AG20443 (cell line): ENCODE results near the gene PTPRZ1.

Source experiments
- DNase-seq: peaks from one replicate; pipeline ENCODE4 v3.0.0; 2012; ENCODE audit warnings: low spot score, mixed read lengths

Gene PTPRZ1

GRCh38 chr7:121954803-121955202 lies 81.8 kb downstream of the PTPRZ1 start:
- peak; percentile 40 for DNase-seq

DNA sequence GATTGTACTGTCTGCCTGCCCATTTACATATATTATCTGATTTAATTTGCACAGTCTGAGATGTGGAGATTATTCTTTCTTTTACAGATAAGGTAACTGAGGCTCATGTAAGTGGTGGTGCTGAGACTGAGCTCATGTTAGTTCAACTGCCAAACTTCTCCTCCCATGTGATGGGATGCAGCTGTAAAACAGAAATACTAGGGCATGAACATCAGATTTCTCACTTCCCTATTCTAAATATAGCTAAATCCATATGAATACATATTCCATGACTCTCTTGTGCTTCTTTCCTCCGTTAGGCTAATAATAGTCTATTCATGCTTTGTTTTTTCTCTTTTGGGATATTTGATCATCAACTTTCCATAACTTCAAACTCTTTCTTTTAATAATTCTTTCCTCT lies 84.7 kb downstream of the PTPRZ1 start:
- DNase-seq: no peak

- DNase-seq: no peak
Observed at GRCh38 chr7:121960678-121961077, 87.7 kb downstream of the PTPRZ1 start.

GRCh38 chr7:121961089-121961867 lies 88.3 kb downstream of the PTPRZ1 start:
- peak; percentile 78 for DNase-seq

GRCh38 chr7:121966276-121966934 lies 93.4 kb downstream of the PTPRZ1 start:
- DNase-seq: no peak

GRCh38 chr7:121966935-121967332 lies 94.0 kb downstream of the PTPRZ1 start:
- DNase-seq: no peak

DNA sequence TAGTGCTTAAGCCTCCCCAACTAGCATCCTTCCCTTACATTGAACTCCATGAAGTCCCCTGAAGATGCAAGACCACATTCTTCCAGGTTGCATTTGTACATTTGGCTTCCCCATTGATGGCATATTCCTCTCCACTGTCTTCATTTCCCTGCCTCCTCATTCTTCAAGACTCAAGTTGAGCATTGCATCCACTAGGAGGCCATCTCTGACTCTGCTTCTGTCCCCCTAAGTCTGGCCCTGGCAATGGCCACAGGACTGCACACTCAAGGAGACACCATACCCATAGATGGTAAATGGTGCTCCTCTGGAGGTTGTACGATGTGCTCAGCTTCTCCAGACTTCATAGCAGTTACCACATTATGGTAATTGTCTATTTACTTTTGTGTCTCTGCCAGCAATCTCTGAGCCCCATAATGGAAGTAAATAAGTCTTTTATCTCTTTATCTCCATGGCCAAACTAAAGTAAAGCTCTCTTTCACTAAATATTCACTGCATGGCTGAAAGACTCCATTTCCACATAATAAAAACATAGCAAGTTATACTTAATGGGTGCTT lies 112.6 kb downstream of the PTPRZ1 start:
- DNase-seq: no peak

DNA sequence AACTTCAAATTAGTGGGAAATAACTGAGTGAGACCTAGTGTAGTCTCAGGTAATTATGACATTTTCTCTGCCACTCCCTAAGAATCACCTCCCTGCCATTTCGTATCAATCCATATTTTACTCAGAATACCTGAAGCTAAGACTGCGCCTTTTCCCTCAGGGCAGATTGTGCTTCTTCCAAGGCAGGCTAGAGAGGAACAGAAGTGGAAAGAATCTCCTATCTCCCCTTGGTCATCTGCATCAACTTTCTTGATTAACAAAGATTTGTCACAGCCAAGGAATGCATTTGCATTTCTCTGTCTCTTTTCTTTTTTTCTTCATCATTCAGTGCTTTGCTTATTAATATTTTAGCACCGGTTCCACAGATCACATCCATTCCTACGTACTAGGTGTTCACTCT lies 119.1 kb downstream of the PTPRZ1 start:
- no peak for DNase-seq

GRCh38 chr7:121994625-121995410 lies 121.9 kb downstream of the PTPRZ1 start:
- DNase-seq: peak; percentile 62

GRCh38 chr7:122006687-122007086 lies 133.7 kb downstream of the PTPRZ1 start:
- no peak for DNase-seq

GRCh38 chr7:122010116-122010515 lies 137.2 kb downstream of the PTPRZ1 start:
- no peak for DNase-seq

DNA sequence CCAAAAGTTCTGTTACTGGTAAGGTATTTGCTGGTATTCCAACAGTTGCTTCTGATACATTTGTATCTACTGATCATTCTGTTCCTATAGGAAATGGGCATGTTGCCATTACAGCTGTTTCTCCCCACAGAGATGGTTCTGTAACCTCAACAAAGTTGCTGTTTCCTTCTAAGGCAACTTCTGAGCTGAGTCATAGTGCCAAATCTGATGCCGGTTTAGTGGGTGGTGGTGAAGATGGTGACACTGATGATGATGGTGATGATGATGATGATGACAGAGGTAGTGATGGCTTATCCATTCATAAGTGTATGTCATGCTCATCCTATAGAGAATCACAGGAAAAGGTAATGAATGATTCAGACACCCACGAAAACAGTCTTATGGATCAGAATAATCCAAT lies 140.1 kb downstream of the PTPRZ1 start:
- DNase-seq: no peak

DNA sequence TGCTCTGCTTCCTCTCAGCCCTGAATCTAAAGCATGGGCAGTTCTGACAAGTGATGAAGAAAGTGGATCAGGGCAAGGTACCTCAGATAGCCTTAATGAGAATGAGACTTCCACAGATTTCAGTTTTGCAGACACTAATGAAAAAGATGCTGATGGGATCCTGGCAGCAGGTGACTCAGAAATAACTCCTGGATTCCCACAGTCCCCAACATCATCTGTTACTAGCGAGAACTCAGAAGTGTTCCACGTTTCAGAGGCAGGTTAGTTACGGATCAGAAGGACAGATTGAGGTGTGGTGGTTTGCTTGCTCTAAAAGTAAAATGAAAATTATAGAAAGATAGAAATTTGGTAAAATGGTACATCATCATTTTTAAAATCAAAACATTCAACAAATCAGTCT lies 140.7 kb downstream of the PTPRZ1 start:
- no peak for DNase-seq

DNA sequence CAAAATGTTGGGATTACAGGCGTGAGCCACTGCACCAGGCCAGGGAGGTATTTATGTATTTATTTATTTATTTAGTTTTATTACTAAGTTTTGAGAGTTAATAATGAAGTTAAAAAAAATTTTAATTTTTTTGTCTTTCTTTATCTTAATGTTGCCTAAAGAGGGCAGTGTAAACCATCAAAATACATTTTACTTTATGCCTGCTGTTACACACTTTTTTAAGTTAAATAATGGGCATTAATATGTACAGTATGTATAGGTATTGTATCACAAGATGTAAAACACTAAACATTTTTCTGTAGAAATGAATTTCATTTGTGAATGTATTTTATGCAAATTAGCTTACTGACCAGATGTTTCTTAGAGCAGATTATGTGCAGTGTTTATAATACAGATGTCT lies 141.7 kb downstream of the PTPRZ1 start:
- no peak for DNase-seq

- no peak for DNase-seq
Observed at GRCh38 chr7:122018032-122018431, 145.1 kb downstream of the PTPRZ1 start.

DNA sequence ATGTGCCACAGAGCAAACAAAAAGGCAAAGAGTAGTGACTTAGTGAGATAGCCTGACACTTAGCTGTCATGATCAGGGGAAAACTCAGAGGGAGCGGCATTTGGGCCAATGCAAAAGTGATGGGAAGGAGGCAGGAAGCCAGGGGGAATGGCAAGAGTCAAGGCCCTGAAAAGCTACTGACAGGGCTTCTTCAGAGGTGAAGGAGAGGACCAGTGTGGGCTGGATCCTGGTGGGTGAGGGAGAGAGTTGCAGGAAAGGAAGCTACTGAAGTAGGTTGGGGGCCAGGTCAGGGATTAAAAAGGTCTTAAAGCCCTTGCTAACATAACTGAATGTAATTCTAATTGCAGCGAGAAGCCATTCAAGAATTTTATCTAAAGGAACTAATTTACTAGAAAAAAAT lies 154.1 kb downstream of the PTPRZ1 start:
- DNase-seq: no peak

DNA sequence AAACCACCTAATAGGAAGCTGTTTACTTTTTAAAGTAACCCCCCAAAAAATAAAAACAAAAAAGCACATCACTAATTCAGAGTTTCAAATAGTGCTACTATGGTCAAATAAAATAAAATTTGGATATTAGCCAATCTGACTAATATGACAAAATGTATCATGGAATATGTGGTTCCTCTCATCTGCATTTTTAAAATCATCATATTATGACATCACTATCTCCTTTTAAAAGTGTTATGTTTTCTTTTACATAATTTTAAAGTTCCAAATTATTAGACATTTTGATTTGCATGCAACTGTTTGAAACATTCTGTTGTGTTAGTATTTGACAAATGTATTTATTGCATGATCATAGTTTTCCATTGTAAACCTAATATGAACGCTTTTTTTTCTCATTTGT lies 160.7 kb downstream of the PTPRZ1 start:
- no peak for DNase-seq

GRCh38 chr7:122035876-122036275 lies 162.9 kb downstream of the PTPRZ1 start:
- no peak for DNase-seq

- DNase-seq: no peak
Observed at GRCh38 chr7:122038134-122038533, 165.2 kb downstream of the PTPRZ1 start.

GRCh38 chr7:122038904-122039303 lies 165.9 kb downstream of the PTPRZ1 start:
- no peak for DNase-seq

DNA sequence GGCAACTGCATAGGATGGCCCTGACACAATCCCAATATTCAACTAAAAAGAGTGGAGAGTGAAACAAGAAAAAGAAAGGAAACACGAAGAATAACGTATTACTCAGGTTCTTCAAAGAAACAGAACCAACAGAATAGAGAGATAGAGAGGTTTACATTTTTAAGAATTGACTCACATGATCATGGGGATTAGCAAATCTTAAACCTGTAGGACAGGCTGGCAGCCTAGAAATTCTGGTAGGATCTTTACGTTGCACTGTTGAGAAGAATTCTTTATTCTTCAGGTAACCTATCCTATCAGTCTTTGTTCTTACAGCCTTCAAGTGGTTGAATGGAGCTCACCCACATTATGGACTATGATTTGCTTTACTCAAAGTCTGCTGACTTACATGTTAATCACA lies 167.2 kb downstream of the PTPRZ1 start:
- DNase-seq: no peak

DNA sequence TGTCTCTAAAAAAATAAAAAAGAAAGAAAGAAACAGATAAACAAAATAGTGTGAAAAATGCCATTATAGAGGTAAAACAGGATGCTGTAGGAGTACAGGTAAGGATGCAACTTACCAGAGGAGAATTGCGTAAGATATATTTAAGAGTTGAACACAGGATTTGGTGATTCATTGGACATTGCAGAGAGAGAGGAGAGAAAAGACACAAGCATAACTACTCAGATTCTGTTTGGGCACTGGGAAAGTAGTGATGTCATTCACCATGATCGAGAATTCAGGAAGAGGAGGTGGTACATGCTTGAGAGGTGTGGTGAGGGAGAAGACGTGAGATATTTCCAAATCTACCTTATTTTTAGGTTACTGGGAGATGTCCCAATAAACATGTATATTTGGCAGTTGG lies 173.4 kb downstream of the PTPRZ1 start:
- DNase-seq: no peak

GRCh38 chr7:122054393-122054792 lies 181.4 kb downstream of the PTPRZ1 start:
- no peak for DNase-seq
